ENCODE measurements around the gene SRGAP3.

SRGAP3 gene

DNA sequence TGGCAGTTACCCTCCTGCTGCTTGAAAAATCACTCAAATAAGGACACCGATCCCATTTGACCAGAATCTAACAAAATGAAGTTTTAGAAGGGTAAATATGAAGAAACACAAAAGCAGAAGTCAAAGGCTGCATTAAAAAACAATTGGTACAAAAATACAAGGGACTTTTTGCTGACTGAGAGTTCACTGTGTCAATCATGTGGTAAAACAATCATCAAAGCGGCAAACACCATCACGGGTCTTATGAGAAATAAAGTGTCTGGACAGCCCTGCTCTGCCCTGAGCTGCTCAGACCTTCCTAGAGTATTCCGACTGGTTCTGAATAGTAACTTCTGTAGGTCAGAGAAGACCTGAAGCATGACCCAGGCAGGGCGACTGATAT lies 148.9 kb downstream of the SRGAP3 start:
- no peak for ATAC-seq
- TF ChIP-seq ESRRG (CRISPR knock-in tag; IDR thresholded peaks at IDR 0.05) (no peak), OSR1 (CRISPR knock-in tag; IDR thresholded peaks at IDR 0.05) (no peak), PPARA (CRISPR knock-in tag; IDR thresholded peaks at IDR 0.05; ENCODE audit: borderline replicate concordance) (no peak), TCF4 (CRISPR knock-in tag; IDR thresholded peaks at IDR 0.05; ENCODE audit: borderline replicate concordance) (no peak), BACH2 (CRISPR knock-in tag; IDR thresholded peaks at IDR 0.05; ENCODE audit: borderline replicate concordance) (no peak), ARNTL (CRISPR knock-in tag; IDR thresholded peaks at IDR 0.05; ENCODE audit: borderline replicate concordance, low read depth) (no peak), GLIS3 (CRISPR knock-in tag; IDR thresholded peaks at IDR 0.05) (no peak), ZFP30 (CRISPR knock-in tag; IDR thresholded peaks at IDR 0.05) (no peak), ZFP3 (CRISPR knock-in tag; IDR thresholded peaks at IDR 0.05) (no peak), ISL1 (CRISPR knock-in tag; IDR thresholded peaks at IDR 0.05) (no peak), SNAI2 (CRISPR knock-in tag; IDR thresholded peaks at IDR 0.05) (no peak), RARB (CRISPR knock-in tag; IDR thresholded peaks at IDR 0.05) (no peak)
- TF ChIP-seq, protein P1, sequence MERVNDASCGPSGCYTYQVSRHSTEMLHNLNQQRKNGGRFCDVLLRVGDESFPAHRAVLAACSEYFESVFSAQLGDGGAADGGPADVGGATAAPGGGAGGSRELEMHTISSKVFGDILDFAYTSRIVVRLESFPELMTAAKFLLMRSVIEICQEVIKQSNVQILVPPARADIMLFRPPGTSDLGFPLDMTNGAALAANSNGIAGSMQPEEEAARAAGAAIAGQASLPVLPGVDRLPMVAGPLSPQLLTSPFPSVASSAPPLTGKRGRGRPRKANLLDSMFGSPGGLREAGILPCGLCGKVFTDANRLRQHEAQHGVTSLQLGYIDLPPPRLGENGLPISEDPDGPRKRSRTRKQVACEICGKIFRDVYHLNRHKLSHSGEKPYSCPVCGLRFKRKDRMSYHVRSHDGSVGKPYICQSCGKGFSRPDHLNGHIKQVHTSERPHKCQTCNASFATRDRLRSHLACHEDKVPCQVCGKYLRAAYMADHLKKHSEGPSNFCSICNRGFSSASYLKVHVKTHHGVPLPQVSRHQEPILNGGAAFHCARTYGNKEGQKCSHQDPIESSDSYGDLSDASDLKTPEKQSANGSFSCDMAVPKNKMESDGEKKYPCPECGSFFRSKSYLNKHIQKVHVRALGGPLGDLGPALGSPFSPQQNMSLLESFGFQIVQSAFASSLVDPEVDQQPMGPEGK (CRISPR knock-in tag; IDR thresholded peaks at IDR 0.05; ENCODE audit: borderline replicate concordance), result no peak
- TF ChIP-seq, protein P2, sequence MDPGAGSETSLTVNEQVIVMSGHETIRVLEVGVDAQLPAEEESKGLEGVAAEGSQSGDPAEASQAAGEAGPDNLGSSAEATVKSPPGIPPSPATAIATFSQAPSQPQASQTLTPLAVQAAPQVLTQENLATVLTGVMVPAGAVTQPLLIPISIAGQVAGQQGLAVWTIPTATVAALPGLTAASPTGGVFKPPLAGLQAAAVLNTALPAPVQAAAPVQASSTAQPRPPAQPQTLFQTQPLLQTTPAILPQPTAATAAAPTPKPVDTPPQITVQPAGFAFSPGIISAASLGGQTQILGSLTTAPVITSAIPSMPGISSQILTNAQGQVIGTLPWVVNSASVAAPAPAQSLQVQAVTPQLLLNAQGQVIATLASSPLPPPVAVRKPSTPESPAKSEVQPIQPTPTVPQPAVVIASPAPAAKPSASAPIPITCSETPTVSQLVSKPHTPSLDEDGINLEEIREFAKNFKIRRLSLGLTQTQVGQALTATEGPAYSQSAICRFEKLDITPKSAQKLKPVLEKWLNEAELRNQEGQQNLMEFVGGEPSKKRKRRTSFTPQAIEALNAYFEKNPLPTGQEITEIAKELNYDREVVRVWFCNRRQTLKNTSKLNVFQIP (CRISPR knock-in tag; IDR thresholded peaks at IDR 0.05; ENCODE audit: borderline replicate concordance, low read depth), result no peak
- TF ChIP-seq, protein P3, sequence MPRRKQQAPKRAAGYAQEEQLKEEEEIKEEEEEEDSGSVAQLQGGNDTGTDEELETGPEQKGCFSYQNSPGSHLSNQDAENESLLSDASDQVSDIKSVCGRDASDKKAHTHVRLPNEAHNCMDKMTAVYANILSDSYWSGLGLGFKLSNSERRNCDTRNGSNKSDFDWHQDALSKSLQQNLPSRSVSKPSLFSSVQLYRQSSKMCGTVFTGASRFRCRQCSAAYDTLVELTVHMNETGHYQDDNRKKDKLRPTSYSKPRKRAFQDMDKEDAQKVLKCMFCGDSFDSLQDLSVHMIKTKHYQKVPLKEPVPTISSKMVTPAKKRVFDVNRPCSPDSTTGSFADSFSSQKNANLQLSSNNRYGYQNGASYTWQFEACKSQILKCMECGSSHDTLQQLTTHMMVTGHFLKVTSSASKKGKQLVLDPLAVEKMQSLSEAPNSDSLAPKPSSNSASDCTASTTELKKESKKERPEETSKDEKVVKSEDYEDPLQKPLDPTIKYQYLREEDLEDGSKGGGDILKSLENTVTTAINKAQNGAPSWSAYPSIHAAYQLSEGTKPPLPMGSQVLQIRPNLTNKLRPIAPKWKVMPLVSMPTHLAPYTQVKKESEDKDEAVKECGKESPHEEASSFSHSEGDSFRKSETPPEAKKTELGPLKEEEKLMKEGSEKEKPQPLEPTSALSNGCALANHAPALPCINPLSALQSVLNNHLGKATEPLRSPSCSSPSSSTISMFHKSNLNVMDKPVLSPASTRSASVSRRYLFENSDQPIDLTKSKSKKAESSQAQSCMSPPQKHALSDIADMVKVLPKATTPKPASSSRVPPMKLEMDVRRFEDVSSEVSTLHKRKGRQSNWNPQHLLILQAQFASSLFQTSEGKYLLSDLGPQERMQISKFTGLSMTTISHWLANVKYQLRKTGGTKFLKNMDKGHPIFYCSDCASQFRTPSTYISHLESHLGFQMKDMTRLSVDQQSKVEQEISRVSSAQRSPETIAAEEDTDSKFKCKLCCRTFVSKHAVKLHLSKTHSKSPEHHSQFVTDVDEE (CRISPR knock-in tag; IDR thresholded peaks at IDR 0.05), result no peak
- TF ChIP-seq, protein P4, sequence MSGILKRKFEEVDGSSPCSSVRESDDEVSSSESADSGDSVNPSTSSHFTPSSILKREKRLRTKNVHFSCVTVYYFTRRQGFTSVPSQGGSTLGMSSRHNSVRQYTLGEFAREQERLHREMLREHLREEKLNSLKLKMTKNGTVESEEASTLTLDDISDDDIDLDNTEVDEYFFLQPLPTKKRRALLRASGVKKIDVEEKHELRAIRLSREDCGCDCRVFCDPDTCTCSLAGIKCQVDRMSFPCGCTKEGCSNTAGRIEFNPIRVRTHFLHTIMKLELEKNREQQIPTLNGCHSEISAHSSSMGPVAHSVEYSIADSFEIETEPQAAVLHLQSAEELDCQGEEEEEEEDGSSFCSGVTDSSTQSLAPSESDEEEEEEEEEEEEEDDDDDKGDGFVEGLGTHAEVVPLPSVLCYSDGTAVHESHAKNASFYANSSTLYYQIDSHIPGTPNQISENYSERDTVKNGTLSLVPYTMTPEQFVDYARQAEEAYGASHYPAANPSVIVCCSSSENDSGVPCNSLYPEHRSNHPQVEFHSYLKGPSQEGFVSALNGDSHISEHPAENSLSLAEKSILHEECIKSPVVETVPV (CRISPR knock-in tag; IDR thresholded peaks at IDR 0.05), result no peak
- TF ChIP-seq, protein P5, sequence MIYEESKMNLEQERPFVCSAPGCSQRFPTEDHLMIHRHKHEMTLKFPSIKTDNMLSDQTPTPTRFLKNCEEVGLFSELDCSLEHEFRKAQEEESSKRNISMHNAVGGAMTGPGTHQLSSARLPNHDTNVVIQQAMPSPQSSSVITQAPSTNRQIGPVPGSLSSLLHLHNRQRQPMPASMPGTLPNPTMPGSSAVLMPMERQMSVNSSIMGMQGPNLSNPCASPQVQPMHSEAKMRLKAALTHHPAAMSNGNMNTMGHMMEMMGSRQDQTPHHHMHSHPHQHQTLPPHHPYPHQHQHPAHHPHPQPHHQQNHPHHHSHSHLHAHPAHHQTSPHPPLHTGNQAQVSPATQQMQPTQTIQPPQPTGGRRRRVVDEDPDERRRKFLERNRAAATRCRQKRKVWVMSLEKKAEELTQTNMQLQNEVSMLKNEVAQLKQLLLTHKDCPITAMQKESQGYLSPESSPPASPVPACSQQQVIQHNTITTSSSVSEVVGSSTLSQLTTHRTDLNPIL (CRISPR knock-in tag; IDR thresholded peaks at IDR 0.05; ENCODE audit: low read depth), result no peak

DNA sequence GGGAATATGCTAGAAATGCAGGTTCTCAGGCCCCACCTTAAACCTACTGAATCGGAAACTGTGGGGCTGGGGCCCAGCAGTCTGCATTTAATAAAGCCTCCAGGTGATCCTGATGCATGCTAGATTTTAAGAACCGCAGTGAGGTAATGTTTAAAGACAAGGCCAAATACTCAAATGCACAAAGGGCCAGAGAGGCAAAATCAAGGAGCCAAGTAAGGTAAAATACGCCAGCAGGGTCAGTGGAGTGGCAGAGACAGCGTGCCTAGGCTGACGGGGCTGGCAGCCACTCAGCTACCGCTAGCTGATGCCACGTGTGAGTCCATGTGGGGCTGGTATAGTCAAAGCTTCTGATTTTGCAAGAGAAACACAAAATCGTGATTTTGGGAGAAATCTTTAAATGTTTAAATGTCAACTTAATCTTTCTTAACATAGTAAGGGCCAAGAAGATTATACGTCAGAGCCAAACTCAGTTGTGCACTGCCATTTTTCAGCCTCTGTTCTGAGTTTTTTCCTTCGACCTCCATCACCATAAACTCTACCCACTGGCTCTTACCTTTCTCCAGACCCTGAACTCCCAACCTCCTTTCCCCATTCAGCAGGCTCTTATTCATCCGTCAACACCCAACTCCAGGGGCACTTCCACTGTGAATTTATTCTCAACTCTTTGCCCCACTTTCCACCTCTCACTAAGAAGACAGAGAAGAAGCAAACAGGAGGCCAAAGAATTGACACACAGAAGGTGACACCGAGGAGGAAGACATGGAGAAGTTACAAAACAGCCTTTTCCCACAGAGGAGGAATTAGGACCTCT lies 149.5 kb downstream of the SRGAP3 start:
- TF ChIP-seq ZFP3 (CRISPR knock-in tag; IDR thresholded peaks at IDR 0.05), result peak; percentile 78; the same call in 1 of the 2 replicates
- TF ChIP-seq SNAI2 (CRISPR knock-in tag; IDR thresholded peaks at IDR 0.05), result no peak
- ATAC-seq, result no peak

DNA sequence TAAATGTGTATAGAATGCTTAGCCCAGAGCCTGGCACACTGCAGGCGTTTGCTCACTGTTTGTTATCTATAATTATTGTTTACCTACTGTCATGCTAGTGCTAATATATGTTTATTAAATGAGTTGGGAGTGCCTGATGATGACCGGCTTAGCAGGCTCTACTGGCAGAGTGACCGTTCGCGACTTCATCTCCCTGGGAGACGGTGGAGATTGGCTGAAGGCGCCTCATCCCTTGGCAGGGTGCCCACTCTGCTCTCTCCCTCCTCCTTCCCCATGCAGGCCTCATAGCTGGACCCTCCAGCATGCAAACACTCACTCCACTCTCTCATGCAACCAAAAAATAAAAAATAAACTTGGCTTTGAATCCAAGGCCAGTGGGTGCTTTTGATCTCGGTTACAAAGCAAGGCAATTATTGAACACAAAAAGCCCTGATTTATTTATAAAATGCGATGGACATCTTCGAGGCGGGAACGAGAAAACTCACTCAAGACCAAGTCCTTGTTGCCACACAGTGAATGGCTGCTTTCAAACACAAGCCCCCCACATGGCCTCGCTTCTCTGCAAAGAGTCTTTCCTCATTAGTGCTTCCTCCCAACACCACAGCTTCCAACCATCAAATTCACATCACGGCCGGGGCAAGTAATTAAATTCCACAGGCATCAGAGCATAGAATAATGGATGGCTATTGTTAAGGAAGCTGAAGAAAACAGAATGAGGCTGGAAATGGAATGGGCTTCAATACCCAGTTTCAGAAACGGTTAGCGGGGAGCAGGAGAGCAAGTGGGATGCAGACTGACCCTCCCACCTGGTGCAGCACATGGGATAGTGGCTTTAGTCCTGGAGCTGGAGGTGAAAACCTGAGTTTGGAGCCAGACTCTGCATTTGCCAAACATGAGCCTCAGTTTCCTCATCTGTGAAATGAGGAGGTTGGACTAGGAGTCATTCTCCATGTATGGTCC lies 150.4 kb downstream of the SRGAP3 start:
- ATAC-seq, result no peak
- no peak for TF ChIP-seq ZFP30 (CRISPR knock-in tag; IDR thresholded peaks at IDR 0.05)
- TF ChIP-seq ARNTL (CRISPR knock-in tag; IDR thresholded peaks at IDR 0.05; ENCODE audit: borderline replicate concordance, low read depth), result no peak
- no peak for TF ChIP-seq OSR1 (CRISPR knock-in tag; IDR thresholded peaks at IDR 0.05)
- TF ChIP-seq SNAI2 (CRISPR knock-in tag; IDR thresholded peaks at IDR 0.05), result no peak
- TF ChIP-seq, protein P3 (CRISPR knock-in tag; IDR thresholded peaks at IDR 0.05), result no peak
- TF ChIP-seq, protein P5 (CRISPR knock-in tag; IDR thresholded peaks at IDR 0.05; ENCODE audit: low read depth), result no peak
- TF ChIP-seq RARB (CRISPR knock-in tag; IDR thresholded peaks at IDR 0.05), result no peak
- TF ChIP-seq ZNF8 (CRISPR knock-in tag; IDR thresholded peaks at IDR 0.05), result no peak
- TF ChIP-seq PPARA (CRISPR knock-in tag; IDR thresholded peaks at IDR 0.05; ENCODE audit: borderline replicate concordance), result no peak
- TF ChIP-seq, protein P4 (CRISPR knock-in tag; IDR thresholded peaks at IDR 0.05), result no peak
